ENCODE measurements around the gene USP6.
"Not testable (repeated sequence)": the region's sequence is repeated elsewhere in the genome, so short reads cannot be mapped to it uniquely, and the experiment has no call there.

The USP6 gene

DNA sequence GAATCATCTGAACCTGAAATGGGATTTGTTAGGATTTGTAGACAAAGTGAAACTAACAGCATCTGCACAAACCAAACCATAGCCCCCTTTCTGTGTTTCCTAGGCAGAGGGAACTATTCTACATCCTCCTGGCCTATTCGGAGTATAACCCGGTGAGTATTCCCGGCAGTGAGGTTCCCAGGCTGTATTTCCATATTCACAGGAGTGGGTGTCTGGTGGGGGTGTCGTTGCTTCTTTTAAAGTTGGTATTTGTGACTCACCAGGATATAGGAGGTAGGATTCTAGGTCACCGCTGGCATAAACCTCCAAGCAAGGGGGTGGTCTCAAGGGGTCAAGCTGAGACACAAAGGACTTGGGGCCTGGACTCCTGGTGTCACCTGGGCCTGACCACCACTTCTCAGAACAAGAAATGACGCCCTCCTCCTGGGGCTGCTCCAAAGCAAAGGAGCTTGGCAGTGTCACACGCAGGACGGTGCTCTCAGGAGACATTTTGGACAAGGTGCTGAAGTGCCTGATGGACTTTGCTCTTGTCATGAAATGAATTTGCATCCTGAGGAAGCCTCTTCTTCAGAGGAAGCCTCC, 19.4 kb downstream of the USP6 start:
- not testable (repeated sequence) for DNase-seq

DNA sequence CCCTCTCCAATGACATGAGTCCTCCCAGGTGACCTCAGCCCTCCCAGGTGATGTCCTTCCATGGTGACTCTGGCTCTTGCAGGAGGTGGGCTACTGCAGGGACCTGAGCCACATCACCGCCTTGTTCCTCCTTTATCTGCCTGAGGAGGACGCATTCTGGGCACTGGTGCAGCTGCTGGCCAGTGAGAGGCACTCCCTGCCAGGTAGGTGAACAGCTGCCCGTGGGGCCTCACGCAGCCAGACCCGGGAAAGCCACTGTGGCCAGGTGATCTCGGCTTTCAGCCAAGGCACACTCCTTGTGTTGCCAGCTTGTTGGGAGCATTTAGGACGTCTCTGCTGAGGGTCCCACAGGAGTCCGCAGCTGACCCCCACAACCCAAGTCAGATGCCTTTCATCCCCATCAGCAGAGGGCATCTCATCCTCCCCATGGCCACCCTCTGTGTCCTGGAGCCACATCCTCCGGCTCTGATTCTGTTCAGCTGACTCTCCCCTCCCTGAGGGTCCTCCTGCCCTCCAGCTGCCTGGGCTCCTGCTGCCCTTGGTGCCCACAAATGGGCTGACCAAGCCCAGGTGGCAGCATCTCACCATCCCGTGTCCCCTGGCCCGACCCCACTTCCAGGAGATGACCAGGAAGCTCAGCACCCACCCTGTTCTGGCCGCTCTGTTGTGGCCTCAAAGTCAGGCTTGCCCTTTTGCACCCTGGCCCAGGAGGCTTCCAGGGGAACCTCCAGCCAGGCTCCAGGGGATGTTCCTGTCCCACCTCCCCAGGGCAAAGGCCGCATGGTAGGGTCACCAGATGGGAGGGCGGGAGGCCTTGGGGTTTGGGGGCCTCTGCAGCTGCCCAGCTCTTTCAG, 20.1 kb downstream of the USP6 start:
- DNase-seq, result no peak

DNA sequence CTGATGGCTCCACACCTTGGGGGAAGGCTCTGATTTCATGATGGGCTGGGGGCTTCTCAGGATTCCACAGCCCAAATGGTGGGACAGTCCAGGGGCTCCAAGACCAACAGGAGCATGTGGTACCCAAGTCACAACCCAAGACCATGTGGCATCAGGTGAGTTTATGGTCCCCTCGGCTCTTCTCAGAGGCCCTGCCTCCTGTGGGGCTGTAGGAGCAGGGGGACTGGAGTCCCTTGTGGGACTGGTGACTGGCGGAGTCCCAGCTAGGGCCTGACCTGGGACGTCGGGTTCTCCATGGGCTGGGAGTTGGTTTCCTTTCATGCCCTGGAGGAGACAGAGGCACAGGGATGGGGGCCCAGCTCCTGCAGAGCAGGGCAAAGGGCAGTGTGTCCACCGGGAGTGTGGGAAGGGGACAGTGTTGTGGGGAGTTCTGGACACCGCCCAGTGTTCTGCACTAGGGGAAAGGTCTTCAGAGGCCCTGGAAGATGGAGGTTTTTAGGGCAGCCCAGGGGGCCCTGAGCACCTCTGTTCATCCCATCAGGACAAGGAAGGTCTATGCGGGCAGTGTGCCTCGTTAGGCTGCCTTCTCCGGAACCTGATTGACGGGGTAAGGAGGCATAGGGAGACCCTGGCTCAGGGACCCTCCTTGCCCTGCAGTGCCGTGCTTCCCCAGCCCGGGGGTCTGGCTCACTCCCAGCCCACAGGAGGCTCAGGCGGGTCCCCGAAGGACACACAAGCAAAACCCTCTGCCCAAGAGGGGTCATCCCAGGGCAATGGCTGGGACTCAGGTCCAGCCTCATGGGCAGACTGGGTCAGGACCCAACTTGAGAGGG, 21.0 kb downstream of the USP6 start:
- DNase-seq, result not testable (repeated sequence)

- DNase-seq, result not testable (repeated sequence)
These were observed 21.8 kb downstream of the USP6 start for GRCh38 chr17:5137511-5138197.

GRCh38 chr17:5138198-5138544, 22.3 kb downstream of the USP6 start:
- DNase-seq, result not testable (repeated sequence)

DNA sequence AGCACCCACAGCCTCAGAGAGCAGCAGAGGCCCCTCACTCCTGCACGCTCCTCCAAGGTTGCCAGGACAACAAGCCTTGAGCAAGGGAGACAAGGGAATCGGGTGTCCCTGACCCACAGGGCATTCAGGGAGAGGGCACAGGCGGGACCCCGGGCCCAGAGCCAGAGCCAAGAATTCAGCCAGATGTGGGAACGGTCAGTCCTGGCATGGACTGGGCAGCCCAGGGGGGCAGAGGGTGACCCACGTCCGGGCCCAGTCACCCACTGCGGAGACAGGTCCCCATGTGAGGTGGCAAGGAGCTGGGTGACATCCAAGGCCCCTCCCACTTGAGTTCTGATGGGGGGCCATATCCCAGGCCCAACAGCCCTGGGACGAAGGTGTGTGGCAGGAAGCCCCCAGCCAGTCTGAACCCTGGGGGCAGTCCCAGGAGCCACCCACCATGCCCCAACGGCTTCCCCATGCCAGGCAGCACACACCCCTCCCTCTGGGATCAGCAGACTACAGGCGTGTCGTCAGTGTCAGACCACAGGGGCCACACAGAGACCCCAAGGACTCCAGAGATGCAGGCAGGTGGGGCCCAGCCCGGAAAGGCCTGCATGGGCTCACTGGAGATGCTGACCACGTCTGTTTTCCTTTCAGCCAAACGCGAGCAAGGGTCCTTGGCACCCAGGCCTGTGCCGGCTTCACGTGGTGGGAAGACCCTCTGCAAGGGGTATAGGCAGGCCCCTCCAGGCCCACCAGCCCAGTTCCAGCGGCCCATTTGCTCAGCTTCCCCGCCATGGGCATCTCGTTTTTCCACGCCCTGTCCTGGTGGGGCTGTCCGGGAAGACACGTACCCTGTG, 23.0 kb downstream of the USP6 start:
- DNase-seq, result no peak

GRCh38 chr17:5139458-5139732, 23.6 kb downstream of the USP6 start:
- DNase-seq, result no peak

DNA sequence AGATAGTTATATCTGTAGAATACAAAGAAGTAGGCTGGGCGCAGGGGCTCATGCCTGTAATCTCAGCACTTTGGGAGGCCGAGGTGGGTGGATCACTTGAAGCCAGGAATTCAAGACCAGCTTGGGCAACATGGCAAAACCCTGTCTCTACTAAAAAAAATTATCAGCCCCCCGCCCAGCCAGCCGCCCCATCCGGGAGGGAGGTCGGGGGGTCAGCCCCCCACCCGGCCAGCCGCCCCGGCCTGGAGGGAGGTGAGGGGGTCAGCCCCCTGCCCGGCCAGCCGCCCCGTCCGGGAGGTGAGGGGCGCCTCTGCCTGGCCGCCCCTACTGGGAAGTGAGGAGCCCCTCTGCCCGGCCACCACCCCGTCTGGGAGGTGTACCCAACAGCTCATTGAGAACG, 27.0 kb downstream of the USP6 start:
- DNase-seq, result not testable (repeated sequence)

DNA sequence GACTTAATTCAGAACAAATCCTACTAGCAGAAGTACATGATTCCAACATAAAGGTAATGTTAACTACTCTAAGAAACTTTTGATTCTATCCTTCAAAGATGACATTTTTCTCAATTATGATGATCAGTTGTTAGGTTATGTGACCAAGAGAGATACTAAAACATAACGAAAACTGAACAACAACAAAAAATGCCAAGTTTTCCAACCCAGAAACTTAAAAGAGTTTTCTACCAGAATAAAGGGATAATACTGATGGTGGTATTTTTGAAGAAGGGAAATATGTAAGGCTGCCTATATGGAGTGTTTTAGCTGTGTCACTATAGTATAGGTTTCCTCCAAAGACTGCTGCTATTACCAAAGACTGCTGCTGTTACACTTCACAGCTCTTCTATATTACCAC, 30.3 kb downstream of the USP6 start:
- DNase-seq, result not testable (repeated sequence)

DNA sequence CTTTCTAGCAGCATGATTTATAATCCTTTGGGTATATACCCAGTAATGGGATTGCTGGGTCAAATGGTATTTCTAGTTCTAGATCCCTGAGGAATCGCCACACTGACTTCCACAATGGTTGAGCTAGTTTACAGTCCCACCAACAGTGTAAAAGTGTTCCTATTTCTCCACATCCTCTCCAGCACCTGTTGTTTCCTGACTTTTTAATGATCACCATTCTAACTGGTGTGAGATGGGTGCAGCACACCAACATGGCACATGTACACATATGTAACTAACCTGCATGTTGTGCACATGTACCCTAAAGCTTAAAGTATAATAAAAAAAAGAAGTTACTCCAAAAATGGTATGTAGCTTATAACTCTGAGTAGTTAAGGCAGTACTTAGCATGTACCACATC, 44.9 kb downstream of the USP6 start:
- not testable (repeated sequence) for DNase-seq

- DNase-seq, result not testable (repeated sequence)
These were observed 46.0 kb downstream of the USP6 start for GRCh38 chr17:5161793-5162192.

DNA sequence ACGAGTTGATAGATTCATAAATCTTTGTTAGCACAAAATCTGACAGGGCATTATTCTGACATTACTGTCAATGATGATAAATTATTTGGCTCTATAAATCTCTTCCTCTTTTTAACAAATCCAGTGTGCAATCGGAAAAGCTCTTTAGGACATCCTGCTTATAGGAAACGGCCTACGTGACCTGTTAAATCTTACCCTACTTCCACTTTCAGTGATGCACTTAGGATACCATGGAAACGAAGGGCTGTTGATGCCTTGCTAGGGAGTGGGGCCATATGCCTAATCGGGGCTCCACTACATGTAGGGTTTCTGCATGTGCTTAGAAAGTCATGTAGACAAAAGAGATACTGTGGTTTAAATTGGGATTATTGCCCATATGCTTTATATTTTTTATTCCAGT, 48.6 kb downstream of the USP6 start:
- no peak for DNase-seq

DNA sequence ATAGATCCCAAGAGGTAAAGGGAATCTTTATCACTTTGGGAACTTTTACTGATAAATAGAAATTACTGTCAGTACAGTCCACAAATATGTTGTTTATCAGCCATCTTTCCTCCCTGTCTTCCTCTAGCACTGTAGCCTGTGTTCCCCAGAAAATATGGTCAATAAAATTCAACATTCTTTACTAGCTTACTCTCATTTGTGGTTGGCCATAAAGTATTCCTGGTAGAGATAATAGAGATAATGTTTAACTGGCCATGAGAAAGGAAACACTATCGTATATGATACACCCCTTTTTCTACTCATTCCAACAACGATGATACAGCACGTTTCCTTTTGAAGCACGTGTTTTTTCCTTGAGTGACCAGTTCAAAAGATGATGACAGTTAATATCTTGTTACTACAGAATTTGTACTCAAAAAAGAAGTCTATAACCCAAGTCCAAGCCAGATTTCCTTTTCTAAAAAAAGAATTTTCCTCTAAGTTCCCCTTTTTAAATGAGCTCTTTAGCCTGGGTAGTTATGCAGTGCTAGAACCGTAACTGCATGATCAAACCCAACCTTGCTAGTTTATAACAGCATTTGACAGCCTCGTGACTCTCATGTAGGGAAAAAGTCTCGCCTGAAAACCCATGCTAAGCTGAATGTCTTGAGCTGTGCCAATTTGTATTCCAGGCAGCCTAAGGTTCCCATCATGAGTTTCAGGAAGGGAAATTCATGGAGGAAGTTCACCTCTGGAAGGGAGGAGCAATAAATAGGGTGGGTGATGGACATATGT, 50.1 kb downstream of the USP6 start:
- not testable (repeated sequence) for DNase-seq

DNA sequence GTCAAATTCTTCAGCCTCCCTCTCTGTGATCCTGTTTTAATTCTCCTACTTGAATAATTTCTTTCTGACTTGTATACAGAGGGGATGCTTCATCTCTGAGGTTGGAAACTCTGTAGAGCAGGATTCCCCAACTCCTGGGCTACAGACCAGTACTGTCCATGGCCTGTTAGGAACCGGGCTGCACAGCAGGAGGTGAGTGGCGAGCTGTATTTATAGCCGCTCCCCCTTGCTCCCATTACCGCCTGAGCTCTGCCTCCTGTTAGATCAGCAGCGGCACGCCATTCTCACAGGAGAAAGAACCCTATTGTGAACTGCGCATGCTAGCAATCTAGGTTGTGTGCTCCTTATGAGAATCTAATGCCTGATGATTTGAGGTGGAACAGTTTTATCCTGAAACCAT, 59.2 kb downstream of the USP6 start:
- not testable (repeated sequence) for DNase-seq

DNA sequence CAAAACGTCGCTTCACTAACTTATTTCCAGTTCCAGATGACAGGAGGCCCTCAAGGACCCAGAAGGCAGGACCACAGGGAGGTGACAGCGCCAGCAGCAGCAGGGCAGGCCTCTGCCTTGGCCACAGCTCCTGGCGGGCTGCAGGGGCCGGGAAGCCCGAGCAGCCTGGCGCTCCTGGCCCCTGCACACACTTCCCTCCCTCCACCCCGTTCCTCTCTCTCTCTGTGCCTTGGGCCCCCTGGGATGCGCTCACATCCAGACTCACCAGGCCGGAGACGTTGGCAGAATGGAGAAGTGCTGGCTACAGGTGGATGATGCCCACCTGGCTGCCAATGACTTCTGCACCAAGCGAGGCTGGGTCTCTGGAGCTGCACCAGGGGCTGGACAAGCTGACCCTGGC, 63.2 kb downstream of the USP6 start:
- no peak for DNase-seq

GRCh38 chr17:5181509-5182305, 65.9 kb downstream of the USP6 start:
- DNase-seq, result no peak

GRCh38 chr17:5182597-5183409, 67.0 kb downstream of the USP6 start:
- no peak for DNase-seq

DNA sequence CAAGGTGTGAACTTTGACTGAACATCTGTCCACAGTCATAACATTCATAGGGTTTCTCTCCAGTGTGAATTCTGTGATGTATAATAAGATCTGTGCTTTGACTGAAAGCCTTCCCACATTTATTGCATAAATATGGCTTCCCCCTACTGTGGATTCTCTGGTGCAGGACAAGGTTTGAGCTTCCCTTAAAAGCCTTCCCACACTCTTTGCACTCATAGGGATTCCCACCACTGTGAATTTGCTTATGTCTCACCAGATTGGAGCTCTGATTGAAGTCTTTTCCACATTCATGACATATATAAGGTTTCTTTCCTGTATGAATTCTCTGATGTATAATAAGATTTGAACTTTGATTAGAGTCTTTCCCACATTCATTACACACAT, 67.6 kb downstream of the USP6 start:
- no peak for DNase-seq

- no peak for DNase-seq
These were observed 68.5 kb downstream of the USP6 start for GRCh38 chr17:5184288-5184687.

All from right kidney (tissue), 1 donor.